Measurements from ENCODE around the gene PHTF2.

DNA sequence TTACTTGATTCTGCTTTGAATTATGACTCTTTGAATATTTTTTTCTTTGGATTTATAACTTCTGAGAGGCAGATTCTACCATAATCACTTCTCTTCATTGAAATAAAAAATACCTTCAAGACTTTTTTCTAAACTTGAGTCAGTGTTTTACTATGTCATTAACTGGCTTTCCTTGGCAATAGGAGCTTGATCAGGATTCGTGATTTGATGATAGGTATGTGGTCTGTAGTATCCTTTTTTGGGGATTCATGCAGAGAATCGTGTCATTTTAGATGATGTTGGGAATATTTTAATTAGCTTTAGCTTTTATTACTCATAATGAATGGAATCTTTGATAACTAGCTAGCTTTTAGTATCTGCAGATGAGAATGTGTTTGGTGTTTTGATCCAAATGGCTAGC lies 83.3 kb downstream of the PHTF2 start:
- TF ChIP-seq POLR2A (IDR thresholded peaks at IDR 0.05; ENCODE audit: low read depth, low read length) (no peak), SPI1 (IDR thresholded peaks at IDR 0.05; ENCODE audit: low read depth, low read length) (no peak), POLR2AphosphoS5 (IDR thresholded peaks at IDR 0.05; ENCODE audit: low read depth, low read length) (no peak), TAF1 (IDR thresholded peaks at IDR 0.05; ENCODE audit: low read depth, low read length) (no peak), POU2F2 (IDR thresholded peaks at IDR 0.05; ENCODE audit: low read depth, low read length) (no peak), PAX5 (IDR thresholded peaks at IDR 0.05; ENCODE audit: insufficient read depth, low read length, severe bottlenecking) (no peak)

All from GM12891 (cell line).